CD14-positive monocyte (primary cell): Measurements from ENCODE around the gene OR10D3. TPM values are rescaled to one million over a fixed set of nuclear protein-coding genes. Genes with fewer than 3 reads are reported as not detected.
A peak's percentile ranks its signal among the peaks of the same experiment; 100 is the strongest.

ENCODE experiments used
- DNase-seq, 3 donors: peaks; one replicate each; pipeline ENCODE4 v3.0.0-alpha.2; 2011 to 2022
- H2AFZ ChIP-seq: 2 replicates; pipeline ENCODE4 v1.6.0; 2012; ENCODE audit warnings: mild to moderate bottlenecking, low read depth, low read length, inconsistent platforms; ENCODE audit not compliant: insufficient read depth, poor library complexity, severe bottlenecking
- H3K27ac ChIP-seq, 2 donors: 1 replicate in 1 of 2; 2 replicates in 1 of 2; pipeline ENCODE4 v1.5.1; 2012 to 2013; ENCODE audit warnings: low read length in 2 of 2, control low read depth in 1 of 2, inconsistent platforms in 1 of 2, low read depth in 1 of 2, mild to moderate bottlenecking in 1 of 2
- H3K27me3 ChIP-seq, 2 donors: one replicate each; pipeline versions ENCODE4 v1.6.0 to v1.6.1; 2011 to 2013; ENCODE audit warnings: low read length in 2 of 2; ENCODE audit not compliant: control insufficient read depth in 2 of 2, insufficient read depth in 2 of 2
- H3K36me3 ChIP-seq, 2 donors: replicated peaks in 1 of 2; 1 replicate in 1 of 2; 2 replicates in 1 of 2; pipeline versions ENCODE4 v1.5.1 to v1.6.1; 2012 to 2013; ENCODE audit warnings: low read length in 2 of 2, control low read depth in 1 of 2, inconsistent platforms in 1 of 2, mild to moderate bottlenecking in 1 of 2; ENCODE audit not compliant: insufficient read depth in 2 of 2, control insufficient read depth in 1 of 2
- H3K4me1 ChIP-seq, 2 donors: 1 replicate in 1 of 2; 2 replicates in 1 of 2; pipeline versions ENCODE4 v1.5.1 to v1.6.1; 2012 to 2013; ENCODE audit warnings: low read length in 2 of 2, control low read depth in 1 of 2, inconsistent platforms in 1 of 2, mild to moderate bottlenecking in 1 of 2, moderate library complexity in 1 of 2; ENCODE audit not compliant: insufficient read depth in 2 of 2, control insufficient read depth in 1 of 2
- H3K4me2 ChIP-seq: replicated peaks from 2 replicates; pipeline ENCODE3; 2012; ENCODE audit warnings: low read length, moderate library complexity, mild to moderate bottlenecking; ENCODE audit not compliant: poor library complexity, severe bottlenecking; ENCODE audit errors: extremely low read depth
- H3K4me3 ChIP-seq, 3 experiments: fragments of 200-600 bp in 1 of 3; sonication (generic) in 1 of 3; replicated peaks in 1 of 3; 1 replicate in 2 of 3; 2 replicates in 1 of 3; pipeline ENCODE4 v1.5.1; 2011 to 2013; ENCODE audit warnings: low read length in 3 of 3, mild to moderate bottlenecking in 3 of 3, control low read depth in 2 of 3, low read depth in 2 of 3, inconsistent platforms in 1 of 3, moderate library complexity in 1 of 3
- H3K79me2 ChIP-seq: 2 replicates; pipeline ENCODE4 v1.6.0; 2012; ENCODE audit warnings: mild to moderate bottlenecking, control low read depth, inconsistent platforms, low read length, moderate library complexity; ENCODE audit not compliant: insufficient read depth
- H3K9ac ChIP-seq: 2 replicates; pipeline ENCODE4 v1.6.0; 2017; ENCODE audit warnings: low read length, mild to moderate bottlenecking; ENCODE audit not compliant: insufficient read depth, poor library complexity, severe bottlenecking
- H3K9me3 ChIP-seq, 2 donors: replicated peaks in 1 of 2; 1 replicate in 1 of 2; 2 replicates in 1 of 2; pipeline versions ENCODE4 v1.5.1 to v1.6.1; 2012 to 2013; ENCODE audit warnings: low read length in 2 of 2, control low read depth in 1 of 2; ENCODE audit not compliant: control insufficient read depth in 1 of 2, insufficient read depth in 1 of 2
- H4K20me1 ChIP-seq: 2 replicates; pipeline ENCODE4 v1.6.0; 2012; ENCODE audit warnings: mild to moderate bottlenecking, low read length, control low read depth, moderate library complexity; ENCODE audit not compliant: insufficient read depth
- H3K27ac Mint-ChIP-seq, 7 donors: one replicate each; pipeline ENCODE4 v1.8.0; 2020; ENCODE audit warnings: mild to moderate bottlenecking in 7 of 7, mixed read lengths in 7 of 7, moderate library complexity in 6 of 7, inconsistent platforms in 2 of 7
- H3K27me3 Mint-ChIP-seq, 3 donors: one replicate each; pipeline ENCODE4 v1.8.0; 2021 to 2022; ENCODE audit warnings: low read depth in 3 of 3, mild to moderate bottlenecking in 3 of 3, mixed read lengths in 3 of 3, moderate library complexity in 3 of 3, inconsistent platforms in 1 of 3
- H3K36me3 Mint-ChIP-seq, 2 donors: one replicate each; pipeline ENCODE4 v1.8.0; 2020; ENCODE audit warnings: mixed read lengths in 2 of 2, inconsistent platforms in 1 of 2, mild to moderate bottlenecking in 1 of 2
- H3K4me1 Mint-ChIP-seq: one replicate; pipeline ENCODE4 v1.8.0; 2020; ENCODE audit warnings: mild to moderate bottlenecking, mixed read lengths
- H3K4me3 Mint-ChIP-seq, 2 donors: one replicate each; pipeline ENCODE4 v1.8.0; 2020; ENCODE audit warnings: mild to moderate bottlenecking in 2 of 2, mixed read lengths in 2 of 2, moderate library complexity in 1 of 2
- H3K9me3 Mint-ChIP-seq, 7 donors: one replicate each; pipeline ENCODE4 v1.8.0; 2020 to 2022; ENCODE audit warnings: mixed read lengths in 7 of 7, mild to moderate bottlenecking in 6 of 7, moderate library complexity in 6 of 7, inconsistent platforms in 2 of 7
- WGBS: methylation state at CpG from one replicate; pipeline ENCODE4 v1.1.5; 2013; ENCODE audit warnings: missing lambda C conversion rate; ENCODE audit not compliant: insufficient coverage; 5-methylcytosine and 5-hydroxymethylcytosine counted together
- intact Hi-C, 2 donors: fragments of 100-400 bp; cut with micrococcal nuclease; formaldehyde crosslinking; loops; one replicate each; pipeline versions ENCODE4 v1.15.0 to v1.15.1; 2023
- polyA plus RNA-seq, 3 donors: library from polyadenylated mRNA; depleted of rRNA in 1 of 3; unstranded in 2 of 3; stranded (reverse) in 1 of 3; fragments of 300-500 nt in 2 of 3; fragments of >200 nt in 1 of 3; fragmentation: Illumina TruSeq in 2 of 3; gene quantifications; 1 replicate in 2 of 3; 2 replicates in 1 of 3; pipeline ENCODE4 v1.2.3, GENCODE V29; 2012 to 2021
- TF ChIP-seq, protein P1 (sequence below): fragments of 200-600 bp; IDR thresholded peaks from one replicate; pipeline ENCODE4 v1.8.0; 2022; ENCODE audit warnings: antibody characterized with exemption, mild to moderate bottlenecking

OR10D3 gene
- polyA plus RNA-seq, 3 donors: not detected

DNA sequence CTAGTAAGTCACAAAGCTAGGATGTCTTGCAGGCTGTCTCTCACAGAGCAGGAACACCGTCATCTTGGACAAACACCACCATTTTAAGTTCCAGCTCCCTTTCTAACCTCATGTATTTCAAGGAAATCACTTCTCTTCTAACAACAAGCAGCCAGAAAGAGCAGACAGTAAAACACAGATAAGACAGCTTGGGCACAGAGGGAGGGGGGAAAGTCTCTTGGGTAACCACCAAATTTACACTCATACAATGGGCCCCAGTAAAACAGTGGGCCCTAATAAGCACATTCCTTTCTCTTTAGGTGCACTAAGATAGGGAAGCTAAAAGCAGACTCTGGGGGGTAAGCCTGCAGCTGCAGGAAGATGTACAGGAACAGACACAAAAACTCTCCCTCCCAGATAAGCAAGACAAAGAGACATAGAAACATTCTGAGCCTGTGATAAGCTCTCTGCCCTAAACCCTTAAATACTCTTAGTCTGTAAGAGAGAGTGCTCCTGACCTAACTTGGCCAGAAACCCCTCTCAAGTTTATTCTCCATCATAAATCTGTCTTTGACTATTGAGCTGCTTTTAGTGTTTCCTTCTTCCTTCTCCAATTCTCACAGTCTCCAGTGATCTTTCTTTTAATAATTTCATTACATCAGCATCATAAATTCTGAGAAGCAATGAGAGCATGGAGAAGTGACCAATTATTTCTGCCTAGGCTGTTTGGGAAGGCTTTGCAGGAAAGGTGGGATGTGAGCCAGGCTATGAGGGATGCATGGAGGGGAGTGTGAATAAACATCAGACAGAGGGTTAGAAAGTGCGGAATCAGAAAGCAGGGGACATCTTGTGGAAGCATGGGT, 7.4 kb downstream of the OR10D3 start:
- Mint-ChIP-seq H3K36me3 (no peaks in the 10 kb centered on the region), H3K27me3 (peaks cover 1 to 5% (median 5%) of the 10 kb centered on the region in 3 donors), H3K27ac (peak overlapping the region in 2 of 7 donors; percentile 23 to 36), H3K4me3 (peak overlapping the region in 1 of 2 donors; percentile 36), H3K4me1 (peaks cover 18% of the 10 kb centered on the region), H3K9me3 (peaks cover 0 to 2% (median 0%) of the 10 kb centered on the region in 7 donors)
- intact Hi-C loops: loop anchor here in 1 of 2 donors (5.0 kb wide), 1 partner anchor 118 kb away; no protein-coding TSS in a partner anchor
- Histone ChIP-seq H3K4me3 (no peak overlapping the region), H3K9me3 (no peaks in the 10 kb centered on the region), H3K36me3 (no peaks in the 10 kb centered on the region), H3K9ac (no peak overlapping the region), H3K4me2 (no peak overlapping the region), H3K27me3 (no peaks in the 10 kb centered on the region), H3K27ac (no peak overlapping the region), H2AFZ (peak overlapping the region; percentile 44), H3K4me1 (peaks cover 14 to 15% of the 10 kb centered on the region in 2 donors), H4K20me1 (no peaks in the 10 kb centered on the region), H3K79me2 (no peaks in the 10 kb centered on the region)
- TF ChIP-seq, protein P1, sequence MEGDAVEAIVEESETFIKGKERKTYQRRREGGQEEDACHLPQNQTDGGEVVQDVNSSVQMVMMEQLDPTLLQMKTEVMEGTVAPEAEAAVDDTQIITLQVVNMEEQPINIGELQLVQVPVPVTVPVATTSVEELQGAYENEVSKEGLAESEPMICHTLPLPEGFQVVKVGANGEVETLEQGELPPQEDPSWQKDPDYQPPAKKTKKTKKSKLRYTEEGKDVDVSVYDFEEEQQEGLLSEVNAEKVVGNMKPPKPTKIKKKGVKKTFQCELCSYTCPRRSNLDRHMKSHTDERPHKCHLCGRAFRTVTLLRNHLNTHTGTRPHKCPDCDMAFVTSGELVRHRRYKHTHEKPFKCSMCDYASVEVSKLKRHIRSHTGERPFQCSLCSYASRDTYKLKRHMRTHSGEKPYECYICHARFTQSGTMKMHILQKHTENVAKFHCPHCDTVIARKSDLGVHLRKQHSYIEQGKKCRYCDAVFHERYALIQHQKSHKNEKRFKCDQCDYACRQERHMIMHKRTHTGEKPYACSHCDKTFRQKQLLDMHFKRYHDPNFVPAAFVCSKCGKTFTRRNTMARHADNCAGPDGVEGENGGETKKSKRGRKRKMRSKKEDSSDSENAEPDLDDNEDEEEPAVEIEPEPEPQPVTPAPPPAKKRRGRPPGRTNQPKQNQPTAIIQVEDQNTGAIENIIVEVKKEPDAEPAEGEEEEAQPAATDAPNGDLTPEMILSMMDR: no peak
- DNase-seq: no peak
- WGBS: 100% methylated on average over 1 of the region's 2 CpGs

DNA sequence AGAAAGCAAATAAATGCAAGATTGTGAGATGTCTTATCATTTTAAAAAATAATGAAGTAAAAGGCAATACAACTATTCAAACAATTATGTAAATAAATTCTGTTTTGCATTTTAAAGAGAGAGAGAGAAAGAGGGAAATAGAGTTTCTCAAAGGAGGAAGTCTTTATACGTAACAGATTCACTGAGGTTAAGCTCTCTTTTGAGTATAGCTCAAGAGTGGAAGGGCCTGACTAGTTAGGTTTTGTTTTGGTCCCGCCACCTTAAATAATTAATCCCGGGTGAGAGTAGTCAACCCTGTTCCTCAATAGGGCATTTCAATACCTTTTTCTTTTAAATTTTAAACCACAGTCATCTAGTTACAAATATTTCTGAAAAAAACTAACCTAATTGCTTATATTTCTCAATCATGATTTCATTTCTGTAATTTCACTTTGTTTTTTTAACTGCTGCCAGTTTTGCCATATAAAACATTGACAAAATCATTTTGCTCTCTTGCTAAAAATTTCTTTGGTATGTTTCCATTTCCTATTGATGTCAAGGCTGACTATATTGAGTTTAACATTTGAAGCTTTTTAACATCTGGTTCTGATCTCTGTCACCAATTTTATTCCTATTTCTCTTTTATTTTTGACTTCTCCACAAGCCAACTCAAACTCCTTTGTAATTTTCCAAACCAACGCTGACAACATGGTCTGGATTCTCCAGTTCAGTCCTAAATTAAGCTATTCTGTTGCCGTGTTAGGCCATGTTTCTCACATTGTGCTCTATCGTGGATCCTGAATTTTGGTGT, 10.3 kb downstream of the OR10D3 start:
- Histone ChIP-seq H3K4me2 (peak overlapping the region; percentile 59), H3K36me3 (no peaks in the 10 kb centered on the region), H2AFZ (peak overlapping the region; percentile 48), H3K4me3 (peak overlapping the region in 2 of 3 experiments; percentile 13 to 43), H4K20me1 (no peaks in the 10 kb centered on the region), H3K9me3 (no peaks in the 10 kb centered on the region), H3K79me2 (no peaks in the 10 kb centered on the region), H3K9ac (peak overlapping the region; percentile 19), H3K4me1 (peaks cover 14 to 15% of the 10 kb centered on the region in 2 donors), H3K27ac (peak overlapping the region in 1 of 2 donors; percentile 80), H3K27me3 (no peaks in the 10 kb centered on the region)
- Mint-ChIP-seq H3K27me3 (peaks cover 0 to 5% (median 3%) of the 10 kb centered on the region in 3 donors), H3K4me1 (peaks cover 18% of the 10 kb centered on the region), H3K4me3 (peak overlapping the region in 1 of 2 donors; percentile 35), H3K36me3 (no peaks in the 10 kb centered on the region), H3K27ac (peak overlapping the region; percentile 68 to 91 (median 79)), H3K9me3 (no peaks in the 10 kb centered on the region)
- WGBS: 67% methylated on average over 4 of the region's 6 CpGs
- DNase-seq: peak; percentile 21 to 45 (median 40)
- intact Hi-C loops: loop anchor here in 1 of 2 donors (5.0 kb wide), 1 partner anchor 121 kb away; no protein-coding TSS in a partner anchor
- TF ChIP-seq, protein P1: no peak
